ENCODE results near the gene ZNF213.

Gene ZNF213

GRCh38 chr16:3101018-3101840, 33.6 kb upstream of the ZNF213 start:
- in situ Hi-C loops (cut with MboI; ENCODE audit: low pct_unique_long_range_greater_than_20kb, low sequenced_read_pairs, unreplicated experiment): no loop called here
- DNase-seq (ENCODE audit: low spot score): peak; percentile 65
- peak; percentile 61 for TF ChIP-seq CTCF (IDR thresholded peaks at IDR 0.05; ENCODE audit: extremely low read depth, insufficient read depth, missing control alignments)

GRCh38 chr16:3101841-3102470, 32.9 kb upstream of the ZNF213 start:
- TF ChIP-seq CTCF (IDR thresholded peaks at IDR 0.05; ENCODE audit: extremely low read depth, insufficient read depth, missing control alignments): no peak
- no peak for DNase-seq (ENCODE audit: low spot score)
- in situ Hi-C loops (cut with MboI; ENCODE audit: low pct_unique_long_range_greater_than_20kb, low sequenced_read_pairs, unreplicated experiment): no loop called here

- TF ChIP-seq CTCF (IDR thresholded peaks at IDR 0.05; ENCODE audit: extremely low read depth, insufficient read depth, missing control alignments): no peak
- peak; percentile 99 for DNase-seq (ENCODE audit: low spot score)
- in situ Hi-C loops (cut with MboI; ENCODE audit: low pct_unique_long_range_greater_than_20kb, low sequenced_read_pairs, unreplicated experiment): no loop called here
Observed at GRCh38 chr16:3106205-3106928, 28.5 kb upstream of the ZNF213 start.

- no peak for TF ChIP-seq CTCF (IDR thresholded peaks at IDR 0.05; ENCODE audit: extremely low read depth, insufficient read depth, missing control alignments)
- no peak for DNase-seq (ENCODE audit: low spot score)
- in situ Hi-C loops (cut with MboI; ENCODE audit: low pct_unique_long_range_greater_than_20kb, low sequenced_read_pairs, unreplicated experiment): no loop called here
Observed at GRCh38 chr16:3112058-3112880, 22.6 kb upstream of the ZNF213 start, which contains the start of gene ZNF205. Gene ZNF205, plus strand, starts transcription at chr16:3112586. Its CDS starts 845 bp downstream, at chr16:3113431.

GRCh38 chr16:3112881-3113574, 21.8 kb upstream of the ZNF213 start:
- no peak for DNase-seq (ENCODE audit: low spot score)
- in situ Hi-C loops (cut with MboI; ENCODE audit: low pct_unique_long_range_greater_than_20kb, low sequenced_read_pairs, unreplicated experiment): no loop called here
- no peak for TF ChIP-seq CTCF (IDR thresholded peaks at IDR 0.05; ENCODE audit: extremely low read depth, insufficient read depth, missing control alignments)
